ENCODE measurements around the gene THADA. TPM values are rescaled to one million over a fixed set of nuclear protein-coding genes. Genes with fewer than 3 reads are reported as not detected.
"Not testable (repeated sequence)": the region's sequence is repeated elsewhere in the genome, so short reads cannot be mapped to it uniquely, and the experiment has no call there.

The THADA gene
- 10 to 100 TPM; 39.5 to 46.3 TPM for total RNA-seq

GRCh38 chr2:43595603-43596412, at the start of gene THADA:
Gene THADA, minus strand, starts transcription at chr2:43596038. Its CDS starts 3,646 bp downstream, at chr2:43592392.
- H3K36me3 Mint-ChIP-seq (ENCODE audit: insufficient read depth in 2 of 2): no peaks in the 10 kb centered on the region
- DNase-seq (peak; percentile 99 to 100), ATAC-seq (replicated peaks in 1 of 2) (peak; percentile 97 to 98)
- H3K27me3 Mint-ChIP-seq (ENCODE audit: low read depth): no peaks in the 10 kb centered on the region
- peak within 1 kb of the TSS; percentile 93 for H3K27ac Mint-ChIP-seq
- H3K4me3 Mint-ChIP-seq: peak within 1 kb of the TSS; percentile 92 to 93
- H3K9me3 Mint-ChIP-seq: no peaks in the 10 kb centered on the region
- peaks cover 39% of the 10 kb centered on the region for H3K4me1 Mint-ChIP-seq (ENCODE audit: low read depth)

- ATAC-seq (replicated peaks in 1 of 2) (no peak), DNase-seq (no peak)
- peaks cover 1 to 2% of the 10 kb centered on the region in 2 donors for H3K9me3 Mint-ChIP-seq
- H3K4me1 Mint-ChIP-seq (ENCODE audit: low read depth): no peaks in the 10 kb centered on the region
- H3K27ac Mint-ChIP-seq: no peak overlapping the region
- H3K4me3 Mint-ChIP-seq: no peak overlapping the region
- H3K27me3 Mint-ChIP-seq (ENCODE audit: low read depth): no peaks in the 10 kb centered on the region
- peaks cover 0 to 2% of the 10 kb centered on the region in 2 donors for H3K36me3 Mint-ChIP-seq (ENCODE audit: insufficient read depth in 2 of 2)
Measured at GRCh38 chr2:43643680-43644079, 47.8 kb upstream of the THADA start.

GRCh38 chr2:43642363-43642762, 46.5 kb upstream of the THADA start:
- H3K4me3 Mint-ChIP-seq: no peak overlapping the region
- no peak for ATAC-seq (replicated peaks in 1 of 2)
- no peak overlapping the region for H3K27ac Mint-ChIP-seq
- H3K4me1 Mint-ChIP-seq (ENCODE audit: low read depth): peaks cover 6% of the 10 kb centered on the region
- peaks cover 8% of the 10 kb centered on the region for H3K27me3 Mint-ChIP-seq (ENCODE audit: low read depth)
- no peak for DNase-seq
- H3K9me3 Mint-ChIP-seq: peaks cover 1 to 2% of the 10 kb centered on the region in 2 donors
- peaks cover 0 to 2% of the 10 kb centered on the region in 2 donors for H3K36me3 Mint-ChIP-seq (ENCODE audit: insufficient read depth in 2 of 2)

GRCh38 chr2:43637030-43637803, 41.4 kb upstream of the THADA start, which contains the start of gene PLEKHH2:
Gene PLEKHH2, plus strand, starts transcription at chr2:43637260. Its CDS starts 7,414 bp downstream, at chr2:43644674.
- peak within 1 kb of the TSS; percentile 4 for H3K27ac Mint-ChIP-seq
- H3K27me3 Mint-ChIP-seq (ENCODE audit: low read depth): peaks cover 44% of the 10 kb centered on the region
- peaks cover 0 to 2% of the 10 kb centered on the region in 2 donors for H3K36me3 Mint-ChIP-seq (ENCODE audit: insufficient read depth in 2 of 2)
- H3K4me3 Mint-ChIP-seq: peak within 1 kb of the TSS; percentile 82 to 90
- H3K9me3 Mint-ChIP-seq: peaks cover 1 to 2% of the 10 kb centered on the region in 2 donors
- peaks cover 21% of the 10 kb centered on the region for H3K4me1 Mint-ChIP-seq (ENCODE audit: low read depth)
- DNase-seq (peak; percentile 93 to 95), ATAC-seq (replicated peaks in 1 of 2) (peak; percentile 100)

- Mint-ChIP-seq H3K36me3 (ENCODE audit: insufficient read depth in 2 of 2) (peaks cover 0 to 2% of the 10 kb centered on the region in 2 donors), H3K27me3 (ENCODE audit: low read depth) (peaks cover 49% of the 10 kb centered on the region), H3K4me3 (peak overlapping the region; percentile 82 to 90), H3K27ac (peak overlapping the region; percentile 4), H3K4me1 (ENCODE audit: low read depth) (peaks cover 21% of the 10 kb centered on the region), H3K9me3 (peaks cover 1 to 2% of the 10 kb centered on the region in 2 donors)
- ATAC-seq (replicated peaks in 1 of 2): peak; percentile 43 to 47
- DNase-seq: peak; percentile 19 to 22
Measured at GRCh38 chr2:43636621-43637020, 40.8 kb upstream of the THADA start.

- not testable (repeated sequence) for H3K27ac Mint-ChIP-seq; H3K9me3 Mint-ChIP-seq; ATAC-seq (replicated peaks in 1 of 2); H3K36me3 Mint-ChIP-seq (ENCODE audit: insufficient read depth in 2 of 2); DNase-seq
- peaks cover 21% of the 10 kb centered on the region for H3K4me1 Mint-ChIP-seq (ENCODE audit: low read depth)
- H3K4me3 Mint-ChIP-seq: peak overlapping the region in 1 of 2 donors; percentile 67
- peaks cover 50% of the 10 kb centered on the region for H3K27me3 Mint-ChIP-seq (ENCODE audit: low read depth)
Measured at GRCh38 chr2:43636153-43636552, 40.3 kb upstream of the THADA start.

- DNase-seq: no peak
- Mint-ChIP-seq H3K27me3 (ENCODE audit: low read depth) (peaks cover 50% of the 10 kb centered on the region), H3K4me3 (no peak overlapping the region), H3K27ac (no peak overlapping the region), H3K36me3 (ENCODE audit: insufficient read depth in 2 of 2) (peaks cover 0 to 2% of the 10 kb centered on the region in 2 donors), H3K4me1 (ENCODE audit: low read depth) (peaks cover 21% of the 10 kb centered on the region), H3K9me3 (peaks cover 1 to 2% of the 10 kb centered on the region in 2 donors)
- no peak for ATAC-seq (replicated peaks in 1 of 2)
Measured at GRCh38 chr2:43634604-43635306, 38.9 kb upstream of the THADA start.

- Mint-ChIP-seq H3K27ac (no peak overlapping the region), H3K4me3 (no peak overlapping the region), H3K9me3 (peaks cover 1 to 4% of the 10 kb centered on the region in 2 donors), H3K4me1 (ENCODE audit: low read depth) (peaks cover 13% of the 10 kb centered on the region), H3K27me3 (ENCODE audit: low read depth) (peaks cover 49% of the 10 kb centered on the region), H3K36me3 (ENCODE audit: insufficient read depth in 2 of 2) (no peaks in the 10 kb centered on the region)
- no peak for DNase-seq
- ATAC-seq (replicated peaks in 1 of 2): no peak
Measured at GRCh38 chr2:43631618-43632317, 35.9 kb upstream of the THADA start.

GRCh38 chr2:43622931-43623451, 27.2 kb upstream of the THADA start:
- Mint-ChIP-seq H3K27me3 (ENCODE audit: low read depth) (peaks cover 22% of the 10 kb centered on the region), H3K36me3 (ENCODE audit: insufficient read depth in 2 of 2) (no peaks in the 10 kb centered on the region), H3K4me1 (ENCODE audit: low read depth) (no peaks in the 10 kb centered on the region), H3K4me3 (no peak overlapping the region), H3K9me3 (no peaks in the 10 kb centered on the region), H3K27ac (no peak overlapping the region)
- DNase-seq (no peak), ATAC-seq (replicated peaks in 1 of 2) (no peak)

- no peaks in the 10 kb centered on the region for H3K9me3 Mint-ChIP-seq
- ATAC-seq (replicated peaks in 1 of 2) (no peak), DNase-seq (no peak)
- no peak overlapping the region for H3K4me3 Mint-ChIP-seq
- no peaks in the 10 kb centered on the region for H3K4me1 Mint-ChIP-seq (ENCODE audit: low read depth)
- H3K36me3 Mint-ChIP-seq (ENCODE audit: insufficient read depth in 2 of 2): no peaks in the 10 kb centered on the region
- no peak overlapping the region for H3K27ac Mint-ChIP-seq
- peaks cover 26% of the 10 kb centered on the region for H3K27me3 Mint-ChIP-seq (ENCODE audit: low read depth)
Measured at GRCh38 chr2:43619511-43619910, 23.7 kb upstream of the THADA start.

GRCh38 chr2:43616967-43617680, 21.3 kb upstream of the THADA start:
- Mint-ChIP-seq H3K4me3 (no peak overlapping the region), H3K27ac (no peak overlapping the region), H3K4me1 (ENCODE audit: low read depth) (peaks cover 4% of the 10 kb centered on the region), H3K9me3 (no peaks in the 10 kb centered on the region), H3K36me3 (ENCODE audit: insufficient read depth in 2 of 2) (no peaks in the 10 kb centered on the region), H3K27me3 (ENCODE audit: low read depth) (peaks cover 15% of the 10 kb centered on the region)
- no peak for DNase-seq
- no peak for ATAC-seq (replicated peaks in 1 of 2)

GRCh38 chr2:43612944-43613343, 17.1 kb upstream of the THADA start:
- DNase-seq: no peak
- Mint-ChIP-seq H3K9me3 (no peaks in the 10 kb centered on the region), H3K4me1 (ENCODE audit: low read depth) (peaks cover 15% of the 10 kb centered on the region), H3K4me3 (no peak overlapping the region), H3K27ac (no peak overlapping the region), H3K27me3 (ENCODE audit: low read depth) (peaks cover 10% of the 10 kb centered on the region), H3K36me3 (ENCODE audit: insufficient read depth in 2 of 2) (no peaks in the 10 kb centered on the region)
- no peak for ATAC-seq (replicated peaks in 1 of 2)

Measured in activated T-cell treated with anti-CD3 and anti-CD28 coated beads, Interleukin-2, amount 50 U/mL, for 72 hours (primary cell).